Measurements from ENCODE around the gene PSMC1. TPM values are rescaled to one million over a fixed set of nuclear protein-coding genes. Genes with fewer than 3 reads are reported as not detected.

The PSMC1 gene
- total and polyA plus RNA-seq, 2 donors (not counting 1 experiment from before 2014, with no cell fraction given), result 21.4 to 51.6 TPM

GRCh38 chr14:90287791-90288190 lies 31.4 kb downstream of the PSMC1 start:
- ATAC-seq (ENCODE audit: low read depth), result no peak
- TF ChIP-seq EZH2 (IDR thresholded peaks at IDR 0.05; ENCODE audit: borderline replicate concordance, insufficient read depth, low read depth, low read length, poor library complexity, severe bottlenecking) (no peak), CTCF (IDR thresholded peaks at IDR 0.05) (no peak)
- no peaks in the 10 kb centered on the region for H3K4me1 Mint-ChIP-seq
- Histone ChIP-seq H4K20me1 (ENCODE audit: control insufficient read depth, insufficient read depth, low read length, poor library complexity, severe bottlenecking) (no peaks in the 10 kb centered on the region), H3K27ac (ENCODE audit: low read length in 2 of 2) (no peak overlapping the region), H3K4me1 (ENCODE audit: control insufficient read depth in 2 of 2, insufficient read depth in 2 of 2, low read length in 2 of 2) (no peaks in the 10 kb centered on the region), H3K27me3 (replicated peaks in 1 of 4; ENCODE audit: control extremely low read depth in 1 of 4, control insufficient read depth in 3 of 4, insufficient read depth in 4 of 4, low read length in 3 of 4) (no peaks in the 10 kb centered on the region), H3K9me3 (ENCODE audit: control extremely low read depth in 1 of 3, control insufficient read depth in 2 of 3, insufficient read depth in 1 of 3, low read length in 2 of 3) (no peaks in the 10 kb centered on the region), H3K4me3 (ENCODE audit: control extremely low read depth in 1 of 5, extremely low read depth in 1 of 5, insufficient read depth in 1 of 5, low read depth in 2 of 5, low read length in 4 of 5) (no peak overlapping the region), H3K79me2 (ENCODE audit: control insufficient read depth, insufficient read depth, low read length) (no peaks in the 10 kb centered on the region), H3K9ac (ENCODE audit: low read length) (no peak overlapping the region), H3K4me2 (replicated peaks; ENCODE audit: low read depth, low read length, poor library complexity, severe bottlenecking) (no peak overlapping the region), H3K36me3 (replicated peaks in 1 of 2; ENCODE audit: control extremely low read depth in 1 of 2, control insufficient read depth in 1 of 2, extremely low read depth in 1 of 2, insufficient read depth in 2 of 2, low read length in 1 of 2) (peaks cover 1 to 60% of the 10 kb centered on the region in 2 experiments), H2AFZ (ENCODE audit: insufficient read depth, low read depth, low read length, poor library complexity, severe bottlenecking) (no peak overlapping the region)
- no peak for DNase-seq
- intact Hi-C loops (cut with micrococcal nuclease), result no loop called here
- no peak overlapping the region for H3K4me3 Mint-ChIP-seq
- H3K9me3 Mint-ChIP-seq (ENCODE audit: insufficient read depth), result no peaks in the 10 kb centered on the region
- ChIA-PET CTCF (interaction anchor here (0.8 kb wide), 1 partner anchor 411 kb away, joined by 3 read pairs; no protein-coding TSS in a partner anchor), POLR2A (no interaction called here)
- 96% methylated on average over 14 of the region's 14 CpGs for WGBS (ENCODE audit: insufficient coverage)
- no peak overlapping the region for H3K27ac Mint-ChIP-seq
- H3K27me3 Mint-ChIP-seq, result no peaks in the 10 kb centered on the region

GRCh38 chr14:90288651-90289355 lies 32.5 kb downstream of the PSMC1 start:
- H2AFZ ChIP-seq (ENCODE audit: insufficient read depth, low read depth, low read length, poor library complexity, severe bottlenecking), result no peak overlapping the region
- no peaks in the 10 kb centered on the region for H3K4me1 ChIP-seq (ENCODE audit: control insufficient read depth in 2 of 2, insufficient read depth in 2 of 2, low read length in 2 of 2)
- WGBS (ENCODE audit: insufficient coverage), result 71% methylated on average over 11 of the region's 12 CpGs
- ChIA-PET POLR2A (no interaction called here), CTCF (interaction anchor here (0.9 to 1.7 kb wide), 4 partner anchors 12 to 411 kb away, joined by 3 to 5 read pairs (median 4); no protein-coding TSS in a partner anchor)
- DNase-seq, result no peak
- Mint-ChIP-seq H3K9me3 (ENCODE audit: insufficient read depth) (no peaks in the 10 kb centered on the region), H3K4me3 (no peak overlapping the region), H3K27ac (no peak overlapping the region), H3K27me3 (no peaks in the 10 kb centered on the region), H3K4me1 (no peaks in the 10 kb centered on the region)
- no peak overlapping the region for H3K9ac ChIP-seq (ENCODE audit: low read length)
- no peaks in the 10 kb centered on the region for H3K27me3 ChIP-seq (replicated peaks in 1 of 4; ENCODE audit: control extremely low read depth in 1 of 4, control insufficient read depth in 3 of 4, insufficient read depth in 4 of 4, low read length in 3 of 4)
- no peak for ATAC-seq (ENCODE audit: low read depth)
- no peak for TF ChIP-seq CTCF (IDR thresholded peaks at IDR 0.05)
- TF ChIP-seq EZH2 (IDR thresholded peaks at IDR 0.05; ENCODE audit: borderline replicate concordance, insufficient read depth, low read depth, low read length, poor library complexity, severe bottlenecking), result no peak
- peaks cover 2 to 66% of the 10 kb centered on the region in 2 experiments for H3K36me3 ChIP-seq (replicated peaks in 1 of 2; ENCODE audit: control extremely low read depth in 1 of 2, control insufficient read depth in 1 of 2, extremely low read depth in 1 of 2, insufficient read depth in 2 of 2, low read length in 1 of 2)
- no peaks in the 10 kb centered on the region for H3K79me2 ChIP-seq (ENCODE audit: control insufficient read depth, insufficient read depth, low read length)
- no peak overlapping the region for H3K4me2 ChIP-seq (replicated peaks; ENCODE audit: low read depth, low read length, poor library complexity, severe bottlenecking)
- H3K4me3 ChIP-seq (ENCODE audit: control extremely low read depth in 1 of 5, extremely low read depth in 1 of 5, insufficient read depth in 1 of 5, low read depth in 2 of 5, low read length in 4 of 5), result no peak overlapping the region
- H3K27ac ChIP-seq (ENCODE audit: low read length in 2 of 2), result no peak overlapping the region
- intact Hi-C loops (cut with micrococcal nuclease), result no loop called here
- no peaks in the 10 kb centered on the region for H3K9me3 ChIP-seq (ENCODE audit: control extremely low read depth in 1 of 3, control insufficient read depth in 2 of 3, insufficient read depth in 1 of 3, low read length in 2 of 3)
- H4K20me1 ChIP-seq (ENCODE audit: control insufficient read depth, insufficient read depth, low read length, poor library complexity, severe bottlenecking), result no peaks in the 10 kb centered on the region
